Measurements from ENCODE around the gene GABBR2. TPM values are rescaled to one million over a fixed set of nuclear protein-coding genes. Genes with fewer than 3 reads are reported as not detected.

The GABBR2 gene
- total and polyA plus RNA-seq, 2 experiments from 2014 or later, result 0.89 to 1.3 TPM

- TF ChIP-seq POLR2AphosphoS5 (IDR thresholded peaks at IDR 0.05; ENCODE audit: low read depth) (no peak), ETS1 (IDR thresholded peaks at IDR 0.05) (no peak), EZH2phosphoT487 (IDR thresholded peaks at IDR 0.05; ENCODE audit: unreplicated experiment) (no peak), JUNB (IDR thresholded peaks at IDR 0.05; ENCODE audit: unreplicated experiment) (no peak)
These were observed 340.8 kb downstream of the GABBR2 start (continued) for GRCh38 chr9:98367923-98368322.

DNA sequence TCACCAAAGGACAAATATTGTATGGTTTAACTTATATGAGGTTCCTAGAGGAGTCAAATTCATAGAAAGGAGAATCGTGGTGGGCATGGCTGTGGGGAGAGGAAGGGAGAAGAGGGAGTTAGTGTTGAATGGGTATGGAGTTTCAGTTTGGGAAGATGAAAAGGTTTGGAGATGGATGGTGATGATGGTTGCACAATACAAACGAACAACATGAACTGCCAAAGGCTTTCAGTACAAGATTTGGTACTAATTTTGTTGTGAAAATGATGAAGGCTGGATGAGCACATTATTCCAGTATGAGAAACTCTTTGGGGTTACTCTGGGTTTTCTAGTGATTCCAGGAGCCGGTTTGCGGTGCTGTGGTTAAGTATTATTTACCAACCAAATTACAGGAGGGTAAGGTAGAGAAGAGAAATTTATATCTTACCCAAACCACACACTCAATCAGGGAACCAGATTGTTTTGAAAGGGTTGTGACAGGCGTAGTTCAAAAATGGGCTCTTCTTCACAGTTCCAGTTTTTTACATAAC is 341.3 kb downstream of the GABBR2 start:
- H3K36me3 ChIP-seq (ENCODE audit: insufficient read depth), result peaks cover 6% of the 10 kb centered on the region; the same call in 1 of the 2 replicates
- no peak for ATAC-seq
- no peaks in the 10 kb centered on the region for H3K9me2 ChIP-seq (ENCODE audit: insufficient read depth)
- H2AFZ ChIP-seq, result no peak overlapping the region
- Mint-ChIP-seq H3K9me3 (peaks cover 24% of the 10 kb centered on the region), H3K27me3 (ENCODE audit: insufficient read depth, low read depth, poor library complexity) (peaks cover 2% of the 10 kb centered on the region), H3K27ac (no peak overlapping the region), H3K4me3 (no peak overlapping the region), H3K36me3 (ENCODE audit: low read depth) (peaks cover 5% of the 10 kb centered on the region; the same call in 2 of the 3 replicates), H3K4me1 (peaks cover 4% of the 10 kb centered on the region; the same call in 2 of the 3 replicates)
- H3K4me2 ChIP-seq, result no peak overlapping the region
- H3K27me3 ChIP-seq (ENCODE audit: insufficient read depth), result no peaks in the 10 kb centered on the region
- H3K4me3 ChIP-seq, result no peak overlapping the region
- no peaks in the 10 kb centered on the region for H3K4me1 ChIP-seq (ENCODE audit: insufficient read depth)
- no peaks in the 10 kb centered on the region for H3K79me2 ChIP-seq (replicated peaks; ENCODE audit: insufficient read depth)
- no peak for DNase-seq (ENCODE audit: low spot score)
- H3F3A ChIP-seq (replicated peaks; ENCODE audit: low read depth), result no peaks in the 10 kb centered on the region
- H3K27ac ChIP-seq (ENCODE audit: low read depth), result no peak overlapping the region
- no peaks in the 10 kb centered on the region for H4K20me1 ChIP-seq (replicated peaks; ENCODE audit: insufficient read depth)
- TF ChIP-seq JUNB (IDR thresholded peaks at IDR 0.05; ENCODE audit: unreplicated experiment) (no peak), CREB1 (CRISPR knock-in tag; IDR thresholded peaks at IDR 0.05; ENCODE audit: low read depth) (no peak), ZNF462 (CRISPR knock-in tag; IDR thresholded peaks at IDR 0.05) (no peak), STAT1 (IDR thresholded peaks at IDR 0.05; ENCODE audit: unreplicated experiment) (no peak), REST (IDR thresholded peaks at IDR 0.05; ENCODE audit: unreplicated experiment) (no peak), ETS1 (IDR thresholded peaks at IDR 0.05) (no peak), POLR2AphosphoS5 (IDR thresholded peaks at IDR 0.05; ENCODE audit: low read depth) (no peak), EZH2phosphoT487 (IDR thresholded peaks at IDR 0.05; ENCODE audit: unreplicated experiment) (no peak), EZH2 (IDR thresholded peaks at IDR 0.05; ENCODE audit: low read depth, unreplicated experiment) (no peak), ZNF331 (CRISPR knock-in tag; IDR thresholded peaks at IDR 0.05; ENCODE audit: low read depth) (no peak), NANOG (IDR thresholded peaks at IDR 0.05; ENCODE audit: borderline replicate concordance) (no peak), ZNF114 (CRISPR knock-in tag; IDR thresholded peaks at IDR 0.05) (no peak)

All from GM23338 (cell line).